SU-DHL-6 (cell line): Measurements from ENCODE around the gene ZNF536.
"Not testable (repeated sequence)": the region's sequence is repeated elsewhere in the genome, so short reads cannot be mapped to it uniquely, and the experiment has no call there.

ENCODE experiments used
- H2AFZ ChIP-seq: fragments of 200-600 bp; sonication (generic); 2 replicates; pipeline ENCODE4 v1.6.1; 2014; ENCODE audit warnings: low read depth, mild to moderate bottlenecking, moderate library complexity, mixed read lengths, antibody characterized with exemption, low read length; ENCODE audit not compliant: severe bottlenecking
- H3F3A ChIP-seq: fragments of 200-600 bp; shearing (Covaris generic); 2 replicates; pipeline ENCODE4 v1.6.0; 2016; ENCODE audit warnings: antibody characterized with exemption, mild to moderate bottlenecking; ENCODE audit not compliant: insufficient read depth
- H3K27ac ChIP-seq: fragments of 200-600 bp; sonication (generic); 2 replicates; pipeline ENCODE4 v1.5.1; 2016; ENCODE audit warnings: low read depth, mild to moderate bottlenecking, low read length, moderate library complexity, mixed read lengths
- H3K27me3 ChIP-seq: fragments of 200-600 bp; sonication (generic), shearing (Covaris generic); 2 replicates; pipeline ENCODE4 v1.6.0; 2014; ENCODE audit warnings: mild to moderate bottlenecking, low read length
- H3K36me3 ChIP-seq: fragments of 200-600 bp; sonication (generic); 2 replicates; pipeline ENCODE4 v1.6.1; 2014; ENCODE audit warnings: mild to moderate bottlenecking, low read length, mixed read lengths
- H3K4me2 ChIP-seq: fragments of 300-600, 200-600 bp; shearing (Covaris generic), sonication (generic); 2 replicates; pipeline ENCODE4 v1.6.0; 2014; ENCODE audit warnings: low read length, low read depth, mild to moderate bottlenecking; ENCODE audit not compliant: poor library complexity, severe bottlenecking
- H3K4me3 ChIP-seq: fragments of 200-600 bp; sonication (generic); 2 replicates; pipeline ENCODE4 v1.5.1; 2014; ENCODE audit warnings: antibody characterized with exemption, low read length, mild to moderate bottlenecking, mixed read lengths; ENCODE audit not compliant: insufficient read depth, poor library complexity, severe bottlenecking
- H3K79me2 ChIP-seq: fragments of 200-600 bp; sonication (generic); 2 replicates; pipeline ENCODE4 v1.6.1; 2014; ENCODE audit warnings: mild to moderate bottlenecking, low read length, moderate library complexity; ENCODE audit not compliant: insufficient read depth
- H3K9ac ChIP-seq: fragments of 200-600 bp; sonication (generic); 2 replicates; pipeline ENCODE4 v1.7.0; 2014; ENCODE audit warnings: mild to moderate bottlenecking, low read length
- H3K9me2 ChIP-seq: fragments of 200-600 bp; sonication (generic); replicated peaks from 2 replicates; pipeline ENCODE4 v1.6.1; 2014; ENCODE audit warnings: low read length; ENCODE audit not compliant: insufficient read depth
- H3K9me3 ChIP-seq: fragments of 200-600 bp; sonication (generic); 2 replicates; pipeline ENCODE4 v1.6.1; 2014; ENCODE audit warnings: low read length, mixed read lengths; ENCODE audit not compliant: insufficient read depth
- H4K20me1 ChIP-seq: fragments of 200-600 bp; sonication (generic); 2 replicates; pipeline ENCODE4 v1.6.1; 2014; ENCODE audit warnings: low read depth, mild to moderate bottlenecking, antibody characterized with exemption, low read length, moderate library complexity, mixed read lengths
- CTCF ChIP-seq: fragments of 200-600 bp; sonication (generic); IDR thresholded peaks from one replicate; pipeline ENCODE4 v1.5.1; 2017; ENCODE audit warnings: antibody characterized with exemption, mild to moderate bottlenecking, low read length, moderate library complexity; ENCODE audit not compliant: insufficient read depth, poor library complexity, severe bottlenecking
- EZH2phosphoT487 ChIP-seq: fragments of 200-600 bp; sonication (generic), shearing (Covaris generic); conservative IDR thresholded peaks from 2 replicates; pipeline ENCODE4 v1.6.1; 2018; ENCODE audit warnings: mild to moderate bottlenecking, antibody characterized with exemption, low read length, moderate library complexity, mixed read lengths

ZNF536 gene

DNA sequence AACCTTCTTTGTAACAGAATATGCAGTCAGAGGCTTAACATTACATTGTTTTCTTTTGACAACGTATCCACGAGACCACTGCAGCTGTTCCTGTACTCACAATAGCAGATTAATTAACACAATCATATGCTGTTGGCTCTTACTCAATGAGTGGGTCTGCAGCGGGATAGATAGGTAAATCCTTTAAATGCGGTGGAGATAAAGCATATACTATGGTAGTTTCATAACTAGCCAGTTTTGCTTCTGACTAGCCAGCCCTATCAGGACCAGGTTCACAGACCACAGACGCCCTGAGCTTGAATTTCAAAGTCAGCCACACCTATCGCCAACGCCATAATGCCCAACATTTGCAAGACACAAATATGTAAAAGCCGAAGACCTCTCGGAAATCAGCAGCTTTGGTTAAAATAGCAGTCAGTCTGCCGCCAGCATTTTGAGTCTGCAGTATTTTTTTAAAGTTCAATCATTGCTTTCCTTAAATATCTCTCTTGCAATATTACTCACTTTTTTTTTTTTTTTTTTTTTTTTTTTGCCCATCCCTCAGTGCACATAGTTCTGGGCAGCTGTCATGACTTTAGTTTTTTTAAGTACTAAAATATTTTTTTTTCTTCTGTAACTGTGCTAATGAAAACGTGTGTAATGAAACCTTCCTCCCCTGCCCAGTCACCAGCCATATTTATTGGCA is 120.5 kb downstream of the ZNF536 start:
- Histone ChIP-seq H3K36me3 (no peaks in the 10 kb centered on the region), H3K27me3 (no peaks in the 10 kb centered on the region), H3K79me2 (no peaks in the 10 kb centered on the region), H3K9me2 (no peaks in the 10 kb centered on the region), H3K9ac (no peak overlapping the region), H3K4me3 (no peak overlapping the region), H3K4me2 (no peak overlapping the region), H2AFZ (no peak overlapping the region), H3K27ac (no peak overlapping the region), H3F3A (no peaks in the 10 kb centered on the region), H3K9me3 (no peaks in the 10 kb centered on the region), H4K20me1 (no peaks in the 10 kb centered on the region)
- no peak for TF ChIP-seq EZH2phosphoT487

- Histone ChIP-seq H3F3A (no peaks in the 10 kb centered on the region), H2AFZ (no peak overlapping the region), H3K9me3 (no peaks in the 10 kb centered on the region), H3K36me3 (no peaks in the 10 kb centered on the region), H3K27me3 (no peaks in the 10 kb centered on the region), H3K4me3 (no peak overlapping the region), H3K79me2 (no peaks in the 10 kb centered on the region), H3K9me2 (no peaks in the 10 kb centered on the region), H4K20me1 (no peaks in the 10 kb centered on the region), H3K9ac (no peak overlapping the region), H3K27ac (no peak overlapping the region), H3K4me2 (no peak overlapping the region)
- TF ChIP-seq EZH2phosphoT487: no peak
- no peak for TF ChIP-seq CTCF
These were observed 124.8 kb downstream of the ZNF536 start for GRCh38 chr19:30497034-30497433.

GRCh38 chr19:30498085-30498484 is 125.9 kb downstream of the ZNF536 start:
- not testable (repeated sequence) for H2AFZ ChIP-seq, H3K36me3 ChIP-seq, H3K27me3 ChIP-seq, H3K79me2 ChIP-seq, H3K27ac ChIP-seq, H3K9ac ChIP-seq, H3K9me3 ChIP-seq, H3F3A ChIP-seq, H3K9me2 ChIP-seq, H3K4me2 ChIP-seq, H4K20me1 ChIP-seq, H3K4me3 ChIP-seq

DNA sequence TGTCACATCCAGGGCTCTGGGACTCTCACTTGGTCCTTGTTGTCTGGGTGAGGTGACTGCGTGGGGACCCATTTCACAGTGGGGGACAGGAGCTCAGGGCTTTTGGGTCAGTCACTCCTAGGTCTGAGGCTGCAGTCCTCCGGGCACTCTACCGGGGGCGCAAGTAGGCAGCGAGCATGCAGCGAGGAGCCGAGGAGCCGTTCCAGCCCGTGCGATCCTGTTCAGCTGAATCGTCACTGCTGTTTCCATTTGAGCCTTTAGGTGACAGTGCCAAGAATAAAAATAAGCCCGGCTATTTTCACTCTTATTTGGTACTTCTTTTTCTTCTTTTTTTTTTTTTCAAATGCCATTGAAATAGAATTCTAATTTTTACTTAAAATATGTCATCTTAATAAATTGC is 126.5 kb downstream of the ZNF536 start:
- H3K36me3 ChIP-seq: no peaks in the 10 kb centered on the region
- no peaks in the 10 kb centered on the region for H3K9me2 ChIP-seq
- H3K79me2 ChIP-seq: no peaks in the 10 kb centered on the region
- H3K4me3 ChIP-seq: no peak overlapping the region
- no peaks in the 10 kb centered on the region for H3F3A ChIP-seq
- H3K9ac ChIP-seq: no peak overlapping the region
- no peak overlapping the region for H2AFZ ChIP-seq
- no peak for TF ChIP-seq EZH2phosphoT487
- no peak for TF ChIP-seq CTCF
- no peaks in the 10 kb centered on the region for H4K20me1 ChIP-seq
- no peak overlapping the region for H3K4me2 ChIP-seq
- no peak overlapping the region for H3K27ac ChIP-seq
- no peaks in the 10 kb centered on the region for H3K27me3 ChIP-seq
- no peaks in the 10 kb centered on the region for H3K9me3 ChIP-seq
